DMS79 (cell line): ENCODE results near the gene ADD1.

Experiments used
- DNase-seq: peaks from one replicate; lab custom pipeline; 2025; lab: John Stamatoyannopoulos, UW

The ADD1 gene

DNA sequence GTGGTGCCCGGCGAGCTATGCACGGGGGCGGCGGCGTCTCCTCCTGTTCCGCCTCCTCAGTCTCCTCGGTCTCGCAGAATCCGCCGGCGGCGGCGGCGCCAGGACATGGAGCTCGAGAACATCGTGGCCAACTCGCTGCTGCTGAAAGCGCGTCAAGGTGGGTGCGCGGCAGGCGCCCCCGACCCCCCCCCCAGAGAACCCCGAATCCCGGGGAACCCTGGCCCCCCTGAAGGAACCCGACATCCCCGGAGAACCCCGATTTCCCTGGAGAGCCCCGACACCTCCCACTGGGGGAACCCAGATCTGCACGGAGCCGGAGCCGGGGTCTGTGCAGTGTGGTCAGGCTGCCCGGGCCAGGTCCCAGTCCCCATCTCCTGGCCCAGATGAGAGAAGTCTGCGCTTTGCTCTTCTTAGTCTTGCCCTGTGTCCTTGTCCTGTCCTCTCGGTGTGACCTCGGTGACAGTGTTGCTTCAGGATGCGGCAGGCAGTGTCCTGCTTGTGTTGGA is 120.4 kb downstream of the ADD1 start:
- DNase-seq: no peak

DNA sequence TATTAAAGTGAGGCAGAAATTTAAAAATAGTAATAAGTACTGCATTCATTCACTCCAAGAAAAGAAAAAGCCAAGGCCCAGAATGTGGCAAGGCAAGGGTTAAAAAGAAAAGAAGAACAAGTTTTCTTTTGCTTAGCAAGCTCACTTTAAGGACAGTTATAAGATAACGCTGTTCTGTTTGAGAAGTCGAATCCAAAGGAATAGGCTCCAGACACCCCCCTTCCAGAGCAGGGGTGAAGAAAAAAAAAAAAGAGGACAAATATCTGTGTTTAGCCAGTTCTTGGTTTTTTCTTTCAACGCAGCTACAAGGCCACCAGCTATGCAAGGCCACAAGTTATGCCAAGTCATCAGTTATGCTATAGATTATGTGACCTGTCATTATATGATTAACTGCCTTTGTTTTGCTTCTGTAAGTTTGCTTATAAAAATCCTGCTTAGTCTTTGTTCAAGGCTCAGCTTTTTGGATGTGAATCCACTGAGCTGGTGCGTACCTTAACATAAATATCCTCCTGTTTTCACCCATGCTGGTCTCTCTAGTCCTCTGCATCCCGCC is 121.1 kb downstream of the ADD1 start:
- no peak for DNase-seq

DNA sequence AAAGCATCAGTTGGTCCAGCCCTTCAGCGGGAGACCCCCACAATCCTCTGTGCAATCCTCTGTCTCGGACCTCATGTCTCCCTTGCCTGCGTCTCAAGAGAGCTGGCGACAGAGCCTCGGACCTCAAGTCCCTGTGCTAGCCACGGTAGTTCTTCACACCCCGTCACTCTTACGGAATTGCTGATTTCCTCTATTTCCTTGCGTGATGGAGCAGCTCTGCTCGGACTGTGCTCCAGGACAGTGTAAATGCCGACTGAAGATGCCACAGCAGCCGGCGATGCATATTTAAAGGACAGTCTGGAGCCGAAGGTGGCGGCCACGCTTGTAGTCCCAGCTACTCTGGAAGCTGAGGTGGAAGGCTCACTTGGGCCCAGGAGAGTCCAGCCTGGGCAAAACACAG is 121.6 kb downstream of the ADD1 start:
- no peak for DNase-seq

DNA sequence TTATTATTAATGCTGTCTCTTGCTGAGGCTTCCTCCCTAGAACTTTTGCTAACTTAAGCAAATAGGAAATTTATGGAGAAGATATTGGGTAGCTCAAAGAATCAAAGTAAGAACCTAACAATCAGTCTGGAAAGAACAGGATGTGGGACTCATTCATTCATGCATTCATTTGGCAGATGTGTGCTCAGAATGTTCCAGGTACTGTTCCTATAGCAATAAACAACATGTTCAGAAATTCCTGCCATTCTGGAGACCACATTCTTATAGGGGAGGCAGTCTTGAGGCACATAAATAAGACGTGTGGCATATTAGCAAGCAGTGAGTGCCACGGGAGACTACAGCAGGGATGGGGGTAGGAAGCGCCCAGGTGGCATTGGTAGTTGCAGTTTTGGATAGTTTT is 124.7 kb downstream of the ADD1 start:
- DNase-seq: no peak

DNA sequence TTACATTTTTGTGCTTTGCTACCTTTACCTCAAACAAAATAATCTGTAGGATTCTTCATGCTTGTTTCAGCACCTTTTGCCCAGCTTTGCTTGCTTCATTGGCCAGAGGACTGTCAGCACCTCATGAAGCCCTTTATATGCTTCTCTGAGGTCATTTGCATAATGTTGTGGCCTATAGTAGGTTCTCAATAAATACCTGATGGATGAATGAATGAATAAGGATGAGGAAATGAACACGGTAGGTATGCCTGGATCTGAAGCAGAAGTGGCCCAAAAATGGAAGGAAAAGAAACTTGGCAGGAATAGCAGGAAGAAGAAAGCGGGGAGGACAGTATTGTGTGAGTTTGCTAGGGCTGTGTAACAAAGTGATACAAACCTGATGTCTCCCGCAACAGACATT is 127.6 kb downstream of the ADD1 start:
- DNase-seq: no peak

DNA sequence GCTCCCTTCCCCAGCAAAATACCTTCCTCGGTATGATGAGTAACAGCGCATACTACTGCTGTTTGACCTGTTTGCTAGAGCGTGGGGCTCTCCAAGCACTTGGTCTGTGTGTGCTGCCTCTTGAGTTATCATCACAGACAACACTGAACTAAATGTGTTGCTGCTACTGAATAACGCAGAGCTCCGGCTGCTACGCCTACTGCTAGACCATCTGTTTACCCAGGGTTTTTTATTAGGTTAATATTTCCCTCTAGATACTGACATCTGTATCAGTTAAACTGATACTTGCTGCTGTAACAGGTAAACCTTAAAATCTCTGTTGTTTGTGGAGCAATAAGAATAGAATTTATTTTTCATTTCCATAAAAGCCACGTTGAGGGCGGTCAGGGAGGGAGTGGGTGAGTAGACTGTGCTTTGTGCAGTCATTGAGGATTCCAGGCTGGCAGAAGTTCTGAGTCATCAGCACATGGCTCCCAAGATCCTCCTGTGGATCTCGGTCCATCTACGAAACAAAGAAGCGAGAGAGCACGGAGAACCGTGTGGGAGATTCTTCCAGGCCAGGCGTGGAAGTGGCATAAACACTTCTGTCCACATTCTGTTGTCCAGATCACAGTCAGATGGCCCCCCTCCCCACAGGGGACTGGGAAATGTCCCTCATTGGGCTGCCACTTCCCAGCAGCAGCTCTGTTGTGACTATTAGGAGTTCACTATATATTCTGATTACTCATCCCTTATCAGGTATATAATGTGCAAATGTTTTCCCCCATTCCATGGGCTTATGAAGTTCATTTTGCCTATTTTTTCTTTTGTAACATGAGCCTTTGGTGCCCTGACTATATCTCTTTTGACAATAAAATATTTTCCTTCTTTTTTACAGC is 133.8 kb downstream of the ADD1 start:
- DNase-seq: no peak
